GM13977 (cell line): ENCODE data around the gene PXMP2.

ENCODE experiments used
- DNase-seq: peaks from one replicate; pipeline ENCODE4 v3.0.0; 2012; ENCODE audit warnings: low spot score
- in situ Hi-C: fragments of 300-500 bp; cut with MboI; formaldehyde crosslinking; loops from one replicate; pipeline ENCODE4 v1.12.0; 2022; ENCODE audit warnings: low sequenced_read_pairs, low pct_unique_long_range_greater_than_20kb, mixed read lengths, inconsistent platforms; ENCODE audit not compliant: unreplicated experiment
- TF ChIP-seq, protein P1 (sequence below): IDR thresholded peaks from 2 replicates; pipeline ENCODE4 v1.5.1; 2012; ENCODE audit warnings: mild to moderate bottlenecking, control low read depth; ENCODE audit not compliant: insufficient read depth; ENCODE audit errors: extremely low read depth, missing control alignments

PXMP2 gene

DNA sequence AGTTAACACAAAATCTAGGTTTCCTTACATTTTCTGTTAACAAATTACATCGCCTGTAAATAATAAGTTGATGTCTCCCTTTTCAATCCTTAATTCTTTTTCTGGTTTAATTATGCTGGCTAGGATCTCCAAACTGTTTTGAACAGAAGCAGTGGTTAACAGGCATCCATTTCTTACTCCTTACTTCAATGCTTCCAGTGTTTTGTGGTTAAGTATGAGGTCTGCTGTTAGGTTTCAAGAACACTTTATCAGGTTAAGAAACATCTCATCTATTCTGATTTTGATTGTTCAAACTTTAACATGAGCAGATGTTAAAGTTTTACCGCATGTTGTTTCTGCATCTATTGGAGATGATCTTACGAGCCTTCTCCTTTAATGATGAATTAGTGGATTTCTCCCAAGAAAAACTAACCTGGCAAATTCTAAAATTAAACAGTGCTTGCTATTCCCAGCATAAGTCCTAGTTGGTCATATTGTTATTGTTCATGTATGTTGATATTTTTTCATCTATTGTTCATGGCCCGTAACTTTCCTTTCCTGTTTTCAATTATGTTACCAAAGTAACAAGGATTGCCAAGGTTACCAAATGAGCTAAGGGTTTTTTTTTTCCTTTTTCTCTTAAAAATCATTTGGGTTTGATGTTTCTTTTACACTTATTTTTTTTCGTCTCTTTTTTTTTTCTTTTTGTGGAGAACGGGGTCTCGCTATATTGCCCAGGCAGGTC, 33.7 kb upstream of the PXMP2 start:
- DNase-seq: no peak
- TF ChIP-seq, protein P1, sequence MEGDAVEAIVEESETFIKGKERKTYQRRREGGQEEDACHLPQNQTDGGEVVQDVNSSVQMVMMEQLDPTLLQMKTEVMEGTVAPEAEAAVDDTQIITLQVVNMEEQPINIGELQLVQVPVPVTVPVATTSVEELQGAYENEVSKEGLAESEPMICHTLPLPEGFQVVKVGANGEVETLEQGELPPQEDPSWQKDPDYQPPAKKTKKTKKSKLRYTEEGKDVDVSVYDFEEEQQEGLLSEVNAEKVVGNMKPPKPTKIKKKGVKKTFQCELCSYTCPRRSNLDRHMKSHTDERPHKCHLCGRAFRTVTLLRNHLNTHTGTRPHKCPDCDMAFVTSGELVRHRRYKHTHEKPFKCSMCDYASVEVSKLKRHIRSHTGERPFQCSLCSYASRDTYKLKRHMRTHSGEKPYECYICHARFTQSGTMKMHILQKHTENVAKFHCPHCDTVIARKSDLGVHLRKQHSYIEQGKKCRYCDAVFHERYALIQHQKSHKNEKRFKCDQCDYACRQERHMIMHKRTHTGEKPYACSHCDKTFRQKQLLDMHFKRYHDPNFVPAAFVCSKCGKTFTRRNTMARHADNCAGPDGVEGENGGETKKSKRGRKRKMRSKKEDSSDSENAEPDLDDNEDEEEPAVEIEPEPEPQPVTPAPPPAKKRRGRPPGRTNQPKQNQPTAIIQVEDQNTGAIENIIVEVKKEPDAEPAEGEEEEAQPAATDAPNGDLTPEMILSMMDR: no peak
- in situ Hi-C loops: no loop called here

- DNase-seq: no peak
- TF ChIP-seq, protein P1: no peak
- in situ Hi-C loops: no loop called here
Measured at GRCh38 chr12:132657004-132657727, 30.2 kb upstream of the PXMP2 start.

DNA sequence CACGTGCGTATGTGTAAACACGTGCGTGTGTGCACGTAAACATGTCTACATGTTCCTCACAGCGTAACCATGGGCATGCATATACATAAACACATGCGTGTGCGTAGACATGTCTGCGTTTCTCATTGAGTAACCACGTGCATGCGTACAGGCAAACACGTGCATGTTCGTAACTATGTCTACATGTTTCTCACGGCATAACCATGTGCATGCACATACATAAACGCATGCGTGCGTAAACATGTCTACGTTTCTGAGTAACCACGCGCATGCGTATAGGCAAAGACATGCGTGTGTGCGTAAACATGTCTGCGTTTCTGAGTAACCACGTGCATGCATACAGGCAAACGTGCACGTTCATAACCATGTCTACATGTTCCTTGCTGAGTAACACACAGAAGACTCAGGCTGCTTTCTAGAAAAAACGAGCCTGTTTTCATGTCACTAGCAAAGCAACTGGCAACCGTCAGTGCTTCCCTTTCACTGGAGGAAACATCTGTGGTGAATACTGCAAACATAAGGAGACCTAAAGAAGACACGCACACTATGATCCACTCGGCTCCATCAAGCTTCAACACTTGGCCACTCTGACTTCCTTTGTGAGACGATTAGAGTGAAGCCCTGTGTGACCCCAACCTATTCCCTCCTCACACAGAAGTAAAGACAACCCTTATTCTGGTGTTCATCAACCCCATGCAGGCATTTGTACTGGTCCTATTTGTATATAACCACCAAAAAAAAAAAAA, 29.1 kb upstream of the PXMP2 start:
- no peak for DNase-seq
- in situ Hi-C loops: no loop called here
- TF ChIP-seq, protein P1: no peak

DNA sequence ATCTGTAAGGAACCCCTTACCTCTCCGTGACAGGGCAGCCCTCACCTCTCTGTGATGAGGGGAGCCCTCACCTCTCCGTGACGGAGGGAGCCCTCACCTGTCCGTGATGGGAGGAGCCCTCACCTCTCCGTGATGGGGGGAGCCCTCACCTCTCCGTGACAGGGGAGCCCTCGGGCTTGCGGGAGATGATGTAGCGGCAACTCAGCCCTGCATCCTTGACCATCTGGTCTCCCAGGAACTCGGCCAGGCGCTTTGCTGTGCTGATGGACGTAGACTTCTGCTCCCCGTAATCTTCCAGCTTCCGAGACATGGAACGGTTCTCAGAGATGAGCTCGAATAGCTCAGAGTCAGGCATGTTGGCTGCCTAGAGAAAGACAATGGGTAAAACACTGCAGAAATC, 28.2 kb upstream of the PXMP2 start:
- DNase-seq: no peak

GRCh38 chr12:132660052-132660451, 27.3 kb upstream of the PXMP2 start:
- TF ChIP-seq, protein P1: no peak
- DNase-seq: no peak
- in situ Hi-C loops: no loop called here

More for the DNA sequence above, 28.2 kb upstream of the PXMP2 start:
- TF ChIP-seq, protein P1: no peak
- in situ Hi-C loops: no loop called here

GRCh38 chr12:132660996-132661395, 26.4 kb upstream of the PXMP2 start:
- in situ Hi-C loops: no loop called here
- no peak for DNase-seq
- TF ChIP-seq, protein P1: no peak
